GM19324 (cell line): Measurements from ENCODE around the gene GPR33.
"Not testable (repeated sequence)": the region's sequence is repeated elsewhere in the genome, so short reads cannot be mapped to it uniquely, and the experiment has no call there.

Experiments
- ATAC-seq: cut with Tn5 transposase; IDR thresholded peaks from one replicate; pipeline ENCODE4 v1.9.1; 2021; ENCODE audit warnings: mild to moderate bottlenecking, moderate library complexity; ENCODE audit not compliant: unreplicated experiment, low FRiP score

The GPR33 gene

DNA sequence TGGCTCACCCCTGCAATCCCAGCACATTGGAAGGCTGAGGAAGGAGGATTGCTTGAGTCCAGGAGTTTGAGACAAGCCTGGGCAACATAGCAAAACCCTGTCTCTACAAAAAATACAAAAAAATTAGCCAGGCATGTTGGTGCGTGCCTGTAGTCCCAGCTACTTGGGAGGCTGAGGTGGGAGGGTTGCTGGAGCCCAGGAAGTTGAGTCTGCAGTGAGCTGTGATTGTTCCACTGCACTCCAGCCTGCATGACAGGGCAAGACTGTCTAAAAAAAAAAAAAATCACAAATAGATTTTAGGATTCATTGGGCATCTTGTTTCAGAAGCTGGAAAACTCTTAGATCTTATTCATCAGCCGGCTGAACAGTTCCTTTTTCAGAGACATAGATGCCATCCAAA, 25.4 kb downstream of the GPR33 start:
- ATAC-seq, result not testable (repeated sequence)

DNA sequence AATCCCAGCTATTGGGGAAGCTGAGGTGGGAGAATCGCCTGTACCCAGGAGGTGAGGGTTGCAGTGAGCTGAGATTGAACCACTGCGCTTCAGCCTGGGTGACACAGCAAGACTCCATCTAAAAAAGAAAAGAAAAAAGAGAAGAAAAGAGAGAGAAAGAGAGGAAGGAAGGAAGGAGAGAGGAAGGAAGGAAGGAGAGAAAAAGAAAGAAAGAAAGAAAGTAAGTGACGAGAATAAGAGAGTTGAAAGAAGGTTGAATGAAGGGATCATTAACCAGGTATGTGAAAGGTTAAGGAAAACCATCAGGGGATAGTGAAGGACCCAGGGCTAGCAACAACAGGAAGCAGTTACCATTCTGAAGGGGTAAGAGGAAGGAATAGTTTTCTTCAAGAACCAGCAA, 26.3 kb downstream of the GPR33 start:
- ATAC-seq, result no peak

DNA sequence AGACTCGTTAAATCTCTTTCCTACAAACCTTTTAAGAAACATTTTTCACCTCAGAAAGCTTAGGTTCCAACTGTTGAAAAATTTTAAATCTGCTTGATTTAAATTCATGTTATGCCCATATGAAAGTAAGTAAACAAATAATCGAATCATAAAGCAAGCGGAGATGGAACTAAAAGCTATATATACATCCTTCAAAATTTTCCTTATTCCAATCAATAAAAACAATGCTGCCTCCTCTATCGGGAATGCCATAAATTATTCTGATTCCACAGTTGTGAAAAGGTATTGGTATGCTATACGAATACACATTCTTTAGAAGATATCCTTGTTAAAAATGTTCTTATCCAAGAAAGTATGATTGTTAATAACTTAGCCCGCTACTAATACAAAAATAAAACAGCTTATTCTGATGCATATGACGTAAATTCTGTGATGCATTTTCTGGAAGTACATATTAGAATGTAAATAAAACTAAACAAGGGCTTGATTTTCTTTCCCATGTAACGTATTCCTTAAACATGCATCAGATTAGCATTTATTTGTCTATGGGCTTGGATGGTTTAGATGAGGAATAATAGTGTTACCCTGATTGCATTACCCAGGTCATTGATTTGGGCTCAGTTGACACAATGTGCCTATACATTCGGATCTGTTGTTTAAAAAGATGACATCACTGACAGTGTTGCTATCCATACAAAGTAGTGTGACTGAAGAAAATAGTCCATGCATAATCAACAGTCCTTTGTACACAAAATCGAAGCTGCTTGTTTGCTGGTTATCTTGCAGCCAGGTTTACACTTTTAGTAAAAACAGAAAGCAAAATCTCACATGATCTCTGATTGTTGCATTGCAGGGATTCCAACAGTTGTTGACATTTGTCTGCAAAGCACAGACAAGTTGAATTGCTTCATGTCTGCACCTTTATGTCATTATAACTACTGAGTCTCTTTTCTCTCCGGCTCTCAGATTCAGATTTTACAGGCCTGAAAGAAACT, 29.9 kb downstream of the GPR33 start:
- no peak for ATAC-seq

DNA sequence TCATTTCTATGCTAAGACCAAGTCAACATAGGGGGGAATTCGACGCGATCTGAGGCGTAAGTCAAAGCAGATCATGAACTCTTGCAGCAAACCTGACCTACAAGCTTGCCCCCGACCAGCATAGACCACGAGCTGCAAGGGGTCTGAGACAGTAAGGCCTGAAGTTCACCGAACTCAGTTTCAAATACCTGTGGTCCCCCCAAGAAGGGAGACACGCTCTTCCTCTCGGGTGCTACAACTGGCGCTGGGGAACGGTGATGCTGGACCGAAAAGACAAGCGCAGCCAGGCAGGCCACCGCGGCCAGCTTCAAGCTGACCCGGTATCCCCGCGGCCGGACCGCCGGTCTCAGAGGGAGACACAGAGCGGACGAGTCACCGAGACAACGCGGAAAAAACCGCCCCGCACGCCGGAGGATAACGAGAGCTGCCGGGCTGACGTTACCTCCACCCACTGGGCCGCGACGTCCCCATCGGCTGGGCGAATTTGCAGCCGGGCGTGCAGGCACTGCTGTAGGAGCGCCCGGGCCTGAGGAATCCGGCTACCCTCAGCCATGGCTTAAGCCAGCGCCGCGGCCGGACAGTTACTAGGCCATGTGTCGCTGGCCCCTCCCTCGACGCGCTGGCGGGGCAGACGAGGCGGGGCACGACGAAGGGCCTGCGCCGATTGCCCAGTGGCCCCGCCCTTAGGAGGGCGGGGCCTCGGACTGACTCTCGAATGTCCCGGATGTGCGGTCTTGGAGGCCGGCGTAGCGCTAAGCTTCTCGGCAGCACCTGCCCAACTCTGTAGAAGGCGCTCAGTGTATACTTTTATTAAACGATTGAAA, 30.8 kb downstream of the GPR33 start, which contains the start of gene DTD2:
DTD2 (minus strand) TSS at position 666 of the 824 bp plus-strand sequence; CDS start at position 553, 113 bp downstream.
- peak; percentile 99 for ATAC-seq

DNA sequence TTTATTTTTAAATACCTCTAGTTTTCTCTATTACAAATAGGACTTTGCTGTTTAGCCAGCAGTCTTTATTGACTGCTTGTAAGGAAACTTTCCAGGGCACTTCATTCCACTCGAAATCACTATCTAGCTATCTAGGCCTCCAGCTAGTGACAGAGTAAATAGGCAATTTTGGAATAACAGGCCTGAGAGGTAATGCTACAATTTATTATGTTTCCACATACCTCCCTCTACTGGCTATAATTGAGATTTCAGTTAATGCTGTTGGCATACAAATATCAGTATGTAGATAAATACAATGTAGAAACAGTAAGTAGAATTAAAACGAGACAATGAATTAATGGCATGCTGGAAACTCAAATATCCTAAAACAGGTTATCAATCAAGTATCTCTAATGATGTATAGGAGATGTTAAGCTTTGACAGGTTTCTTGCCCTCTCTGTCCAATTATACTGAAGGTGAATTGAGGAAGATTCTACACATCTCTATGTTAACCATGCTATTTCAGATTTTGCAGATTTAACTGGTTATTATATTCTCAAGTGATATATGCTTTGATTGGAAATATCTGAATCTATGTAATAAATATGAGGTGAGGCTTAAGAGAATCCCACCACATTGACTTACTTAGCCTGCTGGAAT, 37.7 kb downstream of the GPR33 start:
- peak; percentile 67 for ATAC-seq

DNA sequence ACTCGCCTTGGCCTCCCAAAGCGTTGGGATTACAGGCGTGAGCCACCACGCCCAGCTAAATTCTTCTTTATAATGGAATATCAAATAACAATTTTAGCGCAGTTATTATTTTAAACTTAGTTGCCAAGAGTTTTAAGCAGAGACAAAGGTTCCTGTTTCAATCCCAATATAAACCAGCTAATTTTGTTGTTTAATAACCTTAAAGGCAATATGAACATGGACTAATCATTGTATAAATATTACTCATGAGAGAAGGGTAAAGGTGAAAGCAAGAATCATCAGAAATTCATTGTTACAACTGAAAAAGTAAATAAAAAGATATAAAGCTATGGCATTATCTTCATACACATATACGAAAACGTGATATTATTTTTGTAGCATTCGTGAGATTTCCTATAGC, 38.7 kb downstream of the GPR33 start:
- ATAC-seq, result no peak

DNA sequence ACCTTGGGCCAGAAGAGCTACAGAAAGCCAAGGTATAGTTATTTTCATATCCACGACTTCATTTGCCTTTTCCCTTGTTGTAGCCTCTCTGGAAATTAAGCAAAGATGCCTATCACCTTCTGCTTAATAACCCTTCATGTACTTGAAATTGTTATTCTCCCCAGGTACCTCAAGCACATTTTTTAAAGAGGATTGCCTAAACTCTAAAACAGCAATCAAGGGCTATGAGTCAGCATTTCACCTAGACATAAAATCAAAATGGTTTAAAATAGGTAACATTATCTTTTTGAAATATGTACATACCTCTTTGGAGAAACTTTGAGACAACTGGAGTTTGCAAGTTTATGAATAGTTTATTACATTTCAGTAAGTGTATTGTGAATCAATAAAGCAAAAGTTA, 42.1 kb downstream of the GPR33 start:
- no peak for ATAC-seq

DNA sequence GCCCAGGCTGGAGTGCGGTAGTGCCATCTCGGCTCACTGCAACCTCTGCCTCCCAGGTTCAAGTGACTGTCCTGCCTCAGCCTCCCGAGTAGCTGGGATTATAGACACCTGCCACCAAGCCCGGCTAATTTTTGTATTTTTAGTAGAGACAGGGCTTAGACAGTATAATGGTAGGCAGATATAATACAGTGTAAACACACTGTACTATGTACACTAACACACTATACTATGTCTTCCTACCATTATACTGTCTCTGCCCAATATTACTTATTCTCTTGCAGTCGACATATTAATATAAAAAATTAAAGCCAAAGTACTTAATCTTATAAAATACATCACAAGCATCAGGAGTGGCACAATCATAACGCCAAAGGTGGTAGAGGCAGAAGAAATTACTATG, 45.6 kb downstream of the GPR33 start:
- no peak for ATAC-seq

DNA sequence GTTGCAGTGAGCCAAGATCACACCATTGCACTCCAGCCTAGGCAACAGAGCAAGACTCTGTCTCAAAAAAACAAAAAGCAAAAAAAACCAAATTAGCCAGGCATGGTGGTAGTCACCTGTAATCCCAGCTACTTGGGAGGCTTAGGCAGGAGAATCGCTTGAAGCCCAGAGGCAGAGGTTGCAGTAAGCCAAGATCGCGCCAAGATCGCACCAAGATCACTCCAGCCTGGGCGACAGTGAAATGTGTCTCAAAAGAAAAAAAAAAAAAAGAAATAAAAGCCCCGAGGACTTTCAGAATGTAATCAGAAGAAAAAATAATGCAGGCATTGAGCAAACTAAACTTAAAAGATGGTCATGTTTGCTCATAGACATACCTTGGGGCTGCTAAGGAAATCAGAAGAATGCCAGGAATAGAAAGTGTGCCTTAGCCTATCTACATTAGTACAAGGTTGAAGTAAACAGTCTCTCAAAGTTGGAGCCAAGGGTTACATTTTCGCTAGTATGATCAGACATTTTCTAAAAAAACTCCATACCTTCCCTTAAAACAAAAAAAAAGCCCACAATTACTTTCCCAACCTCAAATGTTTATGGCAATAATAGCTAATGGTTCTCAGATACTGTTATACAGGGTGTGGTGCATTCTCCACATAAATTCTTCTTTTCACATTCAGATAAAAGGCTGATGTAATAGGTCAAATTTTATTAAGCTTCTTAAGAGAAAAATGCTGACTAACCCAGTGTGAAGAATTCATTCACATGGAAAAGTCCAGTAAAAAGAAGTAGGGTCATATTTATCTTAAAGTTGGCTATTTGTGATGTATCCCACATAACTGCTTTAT, 46.3 kb downstream of the GPR33 start:
- ATAC-seq, result no peak

DNA sequence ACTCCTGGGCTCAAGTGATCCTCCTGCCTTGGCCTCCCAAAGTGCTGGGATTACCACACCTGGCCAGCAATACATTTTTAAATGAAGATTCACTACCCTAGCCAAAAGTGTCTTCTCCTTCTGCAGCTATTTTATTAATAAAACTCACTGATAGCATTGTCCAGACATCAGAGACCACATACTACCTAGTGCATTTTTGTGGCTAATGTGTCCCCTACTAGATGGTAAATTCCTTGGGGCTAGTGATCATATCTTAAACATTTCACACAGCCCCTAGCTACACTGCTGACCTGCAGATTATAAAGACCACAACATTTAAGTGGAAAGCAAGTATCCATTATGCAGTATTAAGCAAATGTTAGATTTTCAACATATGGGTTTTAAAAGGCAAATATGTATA, 47.6 kb downstream of the GPR33 start:
- no peak for ATAC-seq

DNA sequence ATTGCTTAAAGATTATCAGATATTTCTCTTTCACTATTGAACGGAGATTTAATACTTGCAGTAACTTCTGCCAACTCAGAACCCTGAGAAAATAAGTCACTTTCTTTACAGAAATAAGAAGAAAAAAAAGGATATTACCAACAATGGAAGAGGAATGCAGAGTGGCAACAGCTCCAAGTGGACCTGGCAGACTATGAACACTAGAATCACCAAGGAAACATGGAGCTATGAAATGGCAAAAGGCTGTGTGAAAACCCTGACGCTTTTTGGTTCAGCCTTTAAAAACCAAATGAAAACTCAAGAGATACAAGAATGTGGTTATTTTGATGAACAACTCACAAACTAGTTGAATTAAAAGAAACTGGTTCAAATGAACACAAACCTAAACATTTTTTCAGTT, 48.3 kb downstream of the GPR33 start:
- ATAC-seq, result no peak

DNA sequence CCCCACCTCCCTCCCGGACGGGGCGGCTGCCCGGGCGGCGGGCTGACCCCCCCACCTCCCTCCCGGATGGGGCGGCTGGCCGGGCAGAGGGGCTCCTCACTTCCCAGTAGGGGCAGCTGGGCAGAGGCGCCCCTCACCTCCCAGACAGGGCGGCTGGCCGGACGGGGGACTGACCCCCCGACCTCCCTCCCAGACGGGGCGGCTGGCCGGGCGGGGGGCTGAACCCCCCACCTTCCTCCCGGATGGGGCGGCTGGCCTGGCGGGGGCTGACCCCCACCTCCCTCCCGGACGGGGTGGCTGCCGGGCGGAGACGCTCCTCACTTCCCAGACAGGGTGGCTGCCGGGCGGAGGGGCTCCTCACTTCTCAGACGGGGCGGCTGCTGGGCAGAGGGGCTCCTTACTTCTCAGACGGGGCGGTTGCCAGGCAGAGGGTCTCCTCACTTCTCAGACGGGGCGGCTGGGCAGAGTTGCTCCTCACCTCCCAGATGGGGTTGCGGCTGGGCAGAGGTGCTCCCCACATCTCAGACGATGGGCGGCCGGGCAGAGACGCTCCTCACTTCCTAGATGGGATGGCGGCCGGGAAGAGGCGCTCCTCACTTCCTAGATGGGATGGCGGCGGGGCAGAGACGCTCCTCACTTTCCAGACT, 50.7 kb downstream of the GPR33 start:
- not testable (repeated sequence) for ATAC-seq

DNA sequence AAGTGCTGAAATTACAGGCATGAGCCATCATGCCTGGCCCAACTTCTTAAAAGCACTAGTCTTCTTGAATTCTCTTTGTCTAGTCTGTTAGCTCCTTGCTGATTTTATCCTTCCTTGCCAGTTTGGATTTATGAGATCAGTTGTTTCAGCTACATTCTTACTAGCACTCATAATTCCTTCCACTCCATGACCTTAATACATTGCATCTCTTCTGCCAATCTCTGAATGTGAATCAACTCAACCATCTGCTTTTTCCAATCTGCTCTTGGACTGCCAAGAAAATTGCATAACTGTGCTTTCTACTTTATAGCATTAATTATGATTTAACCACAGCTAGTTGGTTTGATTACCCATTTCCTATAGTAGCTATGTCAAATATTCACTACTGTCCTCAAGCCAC, 52.6 kb downstream of the GPR33 start:
- ATAC-seq, result no peak
